ENCODE data around the gene TAF1A. TPM values are rescaled to one million over a fixed set of nuclear protein-coding genes. Genes with fewer than 3 reads are reported as not detected.

The TAF1A gene
- total RNA-seq, 4 donors from 2014 or later = 2.2 to 4.8 (median 3.7) TPM

- ATAC-seq = no peak
- Histone ChIP-seq H3K27ac (no peak overlapping the region), H3K4me1 (no peaks in the 10 kb centered on the region), H3K9me3 (no peaks in the 10 kb centered on the region), H3K27me3 (no peaks in the 10 kb centered on the region), H3K36me3 (peaks cover 0 to 53% of the 10 kb centered on the region in 2 donors), H3K4me3 (no peak overlapping the region)
- TF ChIP-seq POLR2AphosphoS5 (IDR thresholded peaks at IDR 0.05) (no peak), CTCF (IDR thresholded peaks at IDR 0.05) (no peak)
- 50 to 76% methylated on average over 2 to 6 of the region's 6 CpGs for WGBS, 2 donors (ENCODE audit: low coverage in 1 of 2)
Observed at GRCh38 chr1:222557148-222557547, 32.6 kb downstream of the TAF1A start.

- H3K27me3 ChIP-seq = no peaks in the 10 kb centered on the region
- TF ChIP-seq POLR2A (IDR thresholded peaks at IDR 0.05) = no peak
- no peak for TF ChIP-seq POLR2AphosphoS5 (IDR thresholded peaks at IDR 0.05)
- no peak for TF ChIP-seq CTCF (IDR thresholded peaks at IDR 0.05)
- TF ChIP-seq EP300 (IDR thresholded peaks at IDR 0.05) = no peak
- no peak overlapping the region for H3K27ac ChIP-seq
- no peak overlapping the region for H3K4me3 ChIP-seq
- no peak for ATAC-seq
- peaks cover 0 to 46% of the 10 kb centered on the region in 2 donors for H3K36me3 ChIP-seq
- WGBS, 2 donors (ENCODE audit: low coverage in 1 of 2) = 82 to 86% methylated on average over 1 to 2 of the region's 2 CpGs
- H3K4me1 ChIP-seq = no peaks in the 10 kb centered on the region
- H3K9me3 ChIP-seq = no peaks in the 10 kb centered on the region
Observed at GRCh38 chr1:222555992-222556615, 33.6 kb downstream of the TAF1A start.

- H3K36me3 ChIP-seq = peaks cover 0 to 27% of the 10 kb centered on the region in 2 donors
- H3K4me3 ChIP-seq = no peak overlapping the region
- 94% methylated on average over 5 of the region's 5 CpGs for WGBS, 2 donors (ENCODE audit: low coverage in 1 of 2)
- TF ChIP-seq POLR2AphosphoS5 (IDR thresholded peaks at IDR 0.05) = no peak
- no peak for ATAC-seq
- no peaks in the 10 kb centered on the region for H3K27me3 ChIP-seq
- no peaks in the 10 kb centered on the region for H3K9me3 ChIP-seq
- H3K4me1 ChIP-seq = no peaks in the 10 kb centered on the region
- no peak overlapping the region for H3K27ac ChIP-seq
Observed at GRCh38 chr1:222554177-222554576, 35.6 kb downstream of the TAF1A start.

- H3K4me1 ChIP-seq = no peaks in the 10 kb centered on the region
- peaks cover 0 to 21% of the 10 kb centered on the region in 2 donors for H3K36me3 ChIP-seq
- no peaks in the 10 kb centered on the region for H3K9me3 ChIP-seq
- no peaks in the 10 kb centered on the region for H3K27me3 ChIP-seq
- no peak for ATAC-seq
- WGBS, 2 donors (ENCODE audit: low coverage in 1 of 2) = 57 to 64% methylated on average over 4 to 5 of the region's 5 CpGs
- H3K4me3 ChIP-seq = no peak overlapping the region
- H3K27ac ChIP-seq = no peak overlapping the region
- TF ChIP-seq CTCF (IDR thresholded peaks at IDR 0.05) (no peak), EP300 (IDR thresholded peaks at IDR 0.05) (no peak)
Observed at GRCh38 chr1:222552882-222553281, 36.9 kb downstream of the TAF1A start.

GRCh38 chr1:222547944-222548671, 41.6 kb downstream of the TAF1A start, which contains the start of gene HHIPL2:
Gene HHIPL2 (minus strand): TSS chr1:222548104. CDS start chr1:222548044, 60 bp downstream.
- no peak within 1 kb of the TSS for H3K27ac ChIP-seq
- H3K9me3 ChIP-seq = no peaks in the 10 kb centered on the region
- H3K4me3 ChIP-seq = no peak within 1 kb of the TSS
- no peaks in the 10 kb centered on the region for H3K36me3 ChIP-seq
- no peak for TF ChIP-seq CTCF (IDR thresholded peaks at IDR 0.05)
- no peak for TF ChIP-seq POLR2AphosphoS5 (IDR thresholded peaks at IDR 0.05)
- ATAC-seq = no peak
- WGBS, 2 donors (ENCODE audit: low coverage in 1 of 2) = 38 to 80% methylated on average over 2 to 8 of the region's 8 CpGs
- no peaks in the 10 kb centered on the region for H3K4me1 ChIP-seq
- peaks cover 43% of the 10 kb centered on the region for H3K27me3 ChIP-seq

Data from gastroesophageal sphincter (tissue), 4 donors.